Dermis microvascular lymphatic vessel endothelial cell (primary cell): ENCODE measurements around the gene ITGA2B. TPM values are rescaled to one million over a fixed set of nuclear protein-coding genes. Genes with fewer than 3 reads are reported as not detected.
"Not testable (repeated sequence)": the region's sequence is repeated elsewhere in the genome, so short reads cannot be mapped to it uniquely, and the experiment has no call there.

ENCODE experiments used
- DNase-seq, 2 donors: peaks; one replicate each; pipeline versions ENCODE4 v3.0.0 to v3.0.0-alpha.2; 2010; ENCODE audit warnings: low read depth in 2 of 2
- total RNA-seq: library from RNA; depleted of rRNA; stranded (reverse); fragments of >200 nt; gene quantifications from 2 replicates; pipeline ENCODE4 v1.2.1, GENCODE V29; 2014

The ITGA2B gene
- total RNA-seq, 1 donor from 2014 or later: 0.13 TPM

- DNase-seq: no peak
Observed at GRCh38 chr17:44352828-44353671, 36.4 kb downstream of the ITGA2B start.

GRCh38 chr17:44351961-44352827, 37.3 kb downstream of the ITGA2B start:
- DNase-seq: no peak

GRCh38 chr17:44351464-44351863, 38.0 kb downstream of the ITGA2B start:
- DNase-seq: no peak

GRCh38 chr17:44350733-44351226, 38.7 kb downstream of the ITGA2B start:
- peak; percentile 40 to 67 for DNase-seq

GRCh38 chr17:44349553-44350070, 39.8 kb downstream of the ITGA2B start:
- DNase-seq: no peak

- DNase-seq: no peak
Observed at GRCh38 chr17:44348988-44349364, 40.5 kb downstream of the ITGA2B start.

GRCh38 chr17:44348234-44348987, 41.0 kb downstream of the ITGA2B start:
- peak in 1 of 2 donors; percentile 43 for DNase-seq

GRCh38 chr17:44347206-44348055, 42.0 kb downstream of the ITGA2B start:
- not testable (repeated sequence) for DNase-seq

GRCh38 chr17:44346064-44346844, 43.2 kb downstream of the ITGA2B start:
- DNase-seq: no peak

- peak; percentile 74 to 78 for DNase-seq
Observed at GRCh38 chr17:44345454-44346026, 43.9 kb downstream of the ITGA2B start.

- DNase-seq: peak; percentile 99
Observed at GRCh38 chr17:44344939-44345453, 44.5 kb downstream of the ITGA2B start, which contains the start of gene GRN. Gene GRN, plus strand, starts transcription at chr17:44345302. Its CDS starts 3,863 bp downstream, at chr17:44349165.

- no peak for DNase-seq
Observed at GRCh38 chr17:44343510-44344209, 45.8 kb downstream of the ITGA2B start.

GRCh38 chr17:44340553-44340952, 48.9 kb downstream of the ITGA2B start:
- not testable (repeated sequence) for DNase-seq

- DNase-seq: no peak
Observed at GRCh38 chr17:44338702-44339101, 50.7 kb downstream of the ITGA2B start.

GRCh38 chr17:44335968-44336367, 53.5 kb downstream of the ITGA2B start:
- DNase-seq: no peak

- DNase-seq: no peak
Observed at GRCh38 chr17:44335564-44335963, 53.9 kb downstream of the ITGA2B start.

GRCh38 chr17:44334727-44335126, 54.7 kb downstream of the ITGA2B start:
- DNase-seq: no peak

- DNase-seq: no peak
Observed at GRCh38 chr17:44334315-44334714, 55.1 kb downstream of the ITGA2B start.
